A673 (cell line): ENCODE results near the gene GLT1D1. TPM values are rescaled to one million over a fixed set of nuclear protein-coding genes. Genes with fewer than 3 reads are reported as not detected.

Source experiments
- BruUV-seq: library from RNA; stranded (reverse); fragments of 400-500 nt; replicated peaks from 2 replicates; lab custom pipeline; 2021; lab: Mats Ljungman, UMichigan
- CTCF ChIA-PET: fragments of 300-600 bp; sonication (Branson Sonifier 250); formaldehyde crosslinking; loops from one replicate; lab custom pipeline; 2022; ENCODE audit warnings: antibody characterized with exemption; lab: Charles Lee
- POLR2A ChIA-PET: fragments of 300-600 bp; sonication (Branson Sonifier 250); formaldehyde crosslinking; loops from one replicate; lab custom pipeline; 2022; ENCODE audit warnings: antibody characterized with exemption; ENCODE audit not compliant: low non-redundant PET; lab: Charles Lee
- DNase-seq: peaks from one replicate; pipeline ENCODE4 v3.0.0-alpha.2; 2015; ENCODE audit warnings: low spot score
- H3K27ac ChIP-seq: fragments of 200-600 bp; sonication (generic); 2 replicates; pipeline ENCODE4 v1.5.1; 2016; ENCODE audit warnings: mixed run types, low read depth, mild to moderate bottlenecking, mixed read lengths, antibody characterized with exemption, low read length; ENCODE audit not compliant: poor library complexity, severe bottlenecking
- H3K27me3 ChIP-seq: fragments of 200-600 bp; sonication (generic); replicated peaks from 2 replicates; pipeline ENCODE4 v1.6.1; 2017; ENCODE audit warnings: mixed run types, low read depth, mild to moderate bottlenecking, mixed read lengths, antibody characterized with exemption, low read length; ENCODE audit not compliant: insufficient read depth, poor library complexity
- H3K36me3 ChIP-seq: fragments of 200-600 bp; sonication (generic); 2 replicates; pipeline ENCODE4 v1.6.1; 2016; ENCODE audit warnings: mixed run types, mild to moderate bottlenecking, mixed read lengths, antibody characterized with exemption, low read length; ENCODE audit not compliant: insufficient read depth, poor library complexity, severe bottlenecking
- H3K4me1 ChIP-seq: fragments of 200-600 bp; sonication (generic); 2 replicates; pipeline ENCODE4 v1.6.1; 2017; ENCODE audit warnings: mixed run types, mild to moderate bottlenecking, mixed read lengths, antibody characterized with exemption, low read length; ENCODE audit not compliant: insufficient read depth, poor library complexity, severe bottlenecking
- H3K4me3 ChIP-seq: fragments of 200-600 bp; sonication (generic); 2 replicates; pipeline ENCODE4 v1.5.1; 2016; ENCODE audit warnings: low read depth, mixed run types, mild to moderate bottlenecking, mixed read lengths, low read length; ENCODE audit not compliant: poor library complexity, severe bottlenecking
- H3K9me3 ChIP-seq: fragments of 200-600 bp; sonication (generic); 2 replicates; pipeline ENCODE4 v1.6.1; 2016; ENCODE audit warnings: mixed run types, low read depth, mild to moderate bottlenecking, mixed read lengths, antibody characterized with exemption, low read length; ENCODE audit not compliant: poor library complexity, severe bottlenecking
- EZH2 ChIP-seq: fragments of 200-600 bp; sonication (generic); IDR thresholded peaks from 2 replicates; pipeline ENCODE4 v1.6.1; 2017; ENCODE audit warnings: borderline replicate concordance, low read depth, mild to moderate bottlenecking, mixed read lengths, antibody characterized with exemption, low read length; ENCODE audit not compliant: poor library complexity, severe bottlenecking
- intact Hi-C: fragments of 100-400 bp; cut with micrococcal nuclease; formaldehyde crosslinking; loops from one replicate; pipeline ENCODE4 v1.10.0; 2022; ENCODE audit not compliant: unreplicated experiment
- total RNA-seq: library from RNA; stranded (reverse); gene quantifications from 2 replicates; pipeline ENCODE4 v1.2.3, GENCODE V29; 2021
- TF ChIP-seq, protein P1 (sequence below): fragments of 300-800, 200-600 bp; sonication (generic); conservative IDR thresholded peaks from 2 replicates; pipeline ENCODE4 v1.5.1; 2017; ENCODE audit warnings: low read depth, mild to moderate bottlenecking, antibody characterized with exemption, low read length, moderate library complexity, mixed read lengths

Gene GLT1D1
- total RNA-seq, 1 experiment from 2014 or later: not detected

DNA sequence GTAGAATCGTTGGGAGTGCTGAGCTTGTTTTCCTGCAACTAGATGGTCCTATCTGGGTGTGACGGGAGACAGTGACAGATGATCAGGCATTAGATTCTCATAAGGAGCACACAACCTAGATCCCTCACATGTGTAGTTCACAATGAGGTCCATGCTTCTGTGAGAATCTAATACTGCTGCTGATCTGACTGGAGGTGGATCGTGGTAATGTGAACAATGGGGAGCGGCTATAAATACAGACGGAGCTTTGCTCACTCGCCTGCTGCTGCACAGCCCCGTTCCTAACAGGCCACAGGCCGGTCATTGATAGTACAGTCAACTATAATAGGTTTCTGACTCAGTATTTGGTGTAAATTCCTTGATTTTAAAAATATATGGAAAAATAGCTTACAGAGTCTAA is 138.8 kb downstream of the GLT1D1 start:
- POLR2A ChIA-PET: no interaction called here
- CTCF ChIA-PET: no interaction called here
- TF ChIP-seq, protein P1, sequence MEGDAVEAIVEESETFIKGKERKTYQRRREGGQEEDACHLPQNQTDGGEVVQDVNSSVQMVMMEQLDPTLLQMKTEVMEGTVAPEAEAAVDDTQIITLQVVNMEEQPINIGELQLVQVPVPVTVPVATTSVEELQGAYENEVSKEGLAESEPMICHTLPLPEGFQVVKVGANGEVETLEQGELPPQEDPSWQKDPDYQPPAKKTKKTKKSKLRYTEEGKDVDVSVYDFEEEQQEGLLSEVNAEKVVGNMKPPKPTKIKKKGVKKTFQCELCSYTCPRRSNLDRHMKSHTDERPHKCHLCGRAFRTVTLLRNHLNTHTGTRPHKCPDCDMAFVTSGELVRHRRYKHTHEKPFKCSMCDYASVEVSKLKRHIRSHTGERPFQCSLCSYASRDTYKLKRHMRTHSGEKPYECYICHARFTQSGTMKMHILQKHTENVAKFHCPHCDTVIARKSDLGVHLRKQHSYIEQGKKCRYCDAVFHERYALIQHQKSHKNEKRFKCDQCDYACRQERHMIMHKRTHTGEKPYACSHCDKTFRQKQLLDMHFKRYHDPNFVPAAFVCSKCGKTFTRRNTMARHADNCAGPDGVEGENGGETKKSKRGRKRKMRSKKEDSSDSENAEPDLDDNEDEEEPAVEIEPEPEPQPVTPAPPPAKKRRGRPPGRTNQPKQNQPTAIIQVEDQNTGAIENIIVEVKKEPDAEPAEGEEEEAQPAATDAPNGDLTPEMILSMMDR: no peak
- TF ChIP-seq EZH2: no peak
- BruUV-seq: no TSS peak
- intact Hi-C loops: no loop called here
- DNase-seq: no peak
- no peaks in the 10 kb centered on the region for H3K4me1 ChIP-seq
- H3K27ac ChIP-seq: no peak overlapping the region
- no peaks in the 10 kb centered on the region for H3K27me3 ChIP-seq
- no peak overlapping the region for H3K4me3 ChIP-seq
- no peaks in the 10 kb centered on the region for H3K36me3 ChIP-seq
- peaks cover under 1% of the 10 kb centered on the region for H3K9me3 ChIP-seq

DNA sequence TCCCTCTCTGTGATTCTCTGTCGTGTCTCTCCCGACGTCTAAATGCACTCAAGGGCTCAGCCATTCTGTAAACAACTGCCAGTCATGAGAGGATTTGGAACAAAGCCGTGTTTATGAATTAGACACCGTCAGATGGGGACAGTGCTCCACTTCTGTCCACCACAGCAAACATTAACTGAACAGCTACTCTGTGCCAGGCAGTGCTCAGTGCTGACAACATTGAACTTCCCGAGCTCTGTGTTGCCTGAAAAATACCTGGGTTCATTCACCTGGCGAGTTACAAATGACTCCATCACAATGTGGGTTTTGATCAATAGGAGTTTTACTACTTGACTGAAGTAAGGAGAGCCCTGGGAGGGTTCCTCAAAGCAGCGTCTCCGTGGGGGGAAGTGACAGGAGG is 139.3 kb downstream of the GLT1D1 start:
- no peak for DNase-seq
- TF ChIP-seq, protein P1: no peak
- TF ChIP-seq EZH2: no peak
- Histone ChIP-seq H3K4me3 (no peak overlapping the region), H3K36me3 (no peaks in the 10 kb centered on the region), H3K9me3 (peaks cover 3% of the 10 kb centered on the region), H3K4me1 (no peaks in the 10 kb centered on the region), H3K27ac (no peak overlapping the region), H3K27me3 (no peaks in the 10 kb centered on the region)
- BruUV-seq: no TSS peak
- CTCF ChIA-PET: no interaction called here
- intact Hi-C loops: no loop called here
- POLR2A ChIA-PET: no interaction called here

DNA sequence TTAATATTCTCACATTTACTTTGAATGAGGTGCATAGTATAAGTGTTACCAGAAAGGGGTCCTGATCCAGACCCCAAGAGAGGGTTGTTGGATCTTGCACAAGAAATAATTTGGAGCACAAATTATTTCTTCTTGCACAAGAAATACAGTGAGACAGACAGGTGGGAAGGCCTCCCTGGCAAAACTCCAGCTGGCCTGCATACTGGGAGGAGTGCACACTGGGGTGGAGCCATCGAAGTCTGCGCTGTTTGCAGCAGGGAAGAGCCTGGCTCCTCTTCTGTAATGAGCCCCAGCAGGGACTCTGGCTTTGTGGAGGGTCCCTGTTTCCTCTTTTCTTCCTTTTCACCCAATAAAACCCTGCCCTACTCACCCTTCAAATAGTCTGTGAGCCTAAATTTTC is 141.6 kb downstream of the GLT1D1 start:
- ChIA-PET POLR2A (no interaction called here), CTCF (no interaction called here)
- BruUV-seq: no TSS peak
- no peak for DNase-seq
- intact Hi-C loops: no loop called here
- Histone ChIP-seq H3K4me1 (no peaks in the 10 kb centered on the region), H3K27ac (no peak overlapping the region), H3K4me3 (no peak overlapping the region), H3K36me3 (no peaks in the 10 kb centered on the region), H3K9me3 (peaks cover 3% of the 10 kb centered on the region), H3K27me3 (no peaks in the 10 kb centered on the region)
- TF ChIP-seq, protein P1: no peak
- TF ChIP-seq EZH2: no peak
